BLaER1 treated with 17β-estradiol and CSF1 and Interleukin-3, amounts not matched to agents 10 nM and 100 nM (cell line): ENCODE data around the gene SCYGR3.
A peak's percentile ranks its signal among the peaks of the same experiment; 100 is the strongest.
"Not testable (repeated sequence)": the region's sequence is repeated elsewhere in the genome, so short reads cannot be mapped to it uniquely, and the experiment has no call there.

Experiments
- H3K27ac ChIP-seq, 11 experiments: shearing (Covaris generic); formaldehyde crosslinking; 2 replicates each; pipeline ENCODE4 v1.8.1; 2022
- H3K27me3 ChIP-seq, 11 experiments: shearing (Covaris generic); formaldehyde crosslinking; 2 replicates each; pipeline ENCODE4 v1.8.1; 2022
- H3K36me3 ChIP-seq, 11 experiments: shearing (Covaris generic); formaldehyde crosslinking; 2 replicates each; pipeline ENCODE4 v1.8.1; 2022
- H3K4me1 ChIP-seq, 10 experiments: shearing (Covaris generic); formaldehyde crosslinking; 2 replicates each; pipeline ENCODE4 v1.8.1; 2022
- H3K4me2 ChIP-seq, 11 experiments: shearing (Covaris generic); formaldehyde crosslinking; 2 replicates each; pipeline ENCODE4 v1.8.1; 2022
- H3K4me3 ChIP-seq, 10 experiments: shearing (Covaris generic); formaldehyde crosslinking; 2 replicates each; pipeline ENCODE4 v1.8.1; 2022
- H3K9ac ChIP-seq, 11 experiments: shearing (Covaris generic); formaldehyde crosslinking; 2 replicates each; pipeline ENCODE4 v1.8.1; 2022
- H3K9me3 ChIP-seq, 11 experiments: shearing (Covaris generic); formaldehyde crosslinking; replicated peaks in 1 of 11; 2 replicates each; pipeline ENCODE4 v1.8.1; 2022
- H4K20me1 ChIP-seq, 11 experiments: shearing (Covaris generic); formaldehyde crosslinking; 2 replicates each; pipeline ENCODE4 v1.8.1; 2022
- Cebpa-rat ChIP-seq, 11 experiments: shearing (Covaris generic); IDR thresholded peaks; 2 replicates each; pipeline ENCODE4 v1.8.1; 2022

SCYGR3 gene

DNA sequence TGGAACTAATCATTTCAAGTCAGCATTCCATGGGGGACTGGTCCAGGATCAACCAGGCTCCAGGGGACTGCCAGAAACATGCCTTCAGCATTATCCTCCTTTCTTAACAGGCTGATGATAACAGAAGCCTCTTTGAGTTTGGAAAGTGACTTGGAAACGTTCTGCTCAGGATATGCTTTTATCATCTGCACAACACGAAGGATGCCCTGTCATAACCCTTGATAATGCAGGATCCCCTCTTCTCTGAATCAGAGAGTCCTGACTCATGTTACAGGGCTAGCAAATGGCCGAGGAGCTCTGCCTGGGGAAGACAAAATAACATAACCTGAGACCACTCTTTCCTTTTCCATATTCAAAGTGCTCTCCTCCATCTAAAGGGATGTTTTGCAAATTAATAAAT lies 6.7 kb downstream of the SCYGR3 start:
- no peaks in the 10 kb centered on the region for H3K36me3 ChIP-seq
- no peaks in the 10 kb centered on the region for H3K9me3 ChIP-seq
- H3K4me2 ChIP-seq, result peak overlapping the region in 10 of 11 experiments; percentile 24 to 87 (median 42); a peak in 15 of 22 replicates
- no peak for TF ChIP-seq Cebpa-rat (IDR thresholded peaks at IDR 0.05)
- H3K4me1 ChIP-seq, result peaks cover 10 to 20% (median 15%) of the 10 kb centered on the region in 10 experiments; a peak in 17 of 20 replicates
- no peak overlapping the region for H3K9ac ChIP-seq
- peak overlapping the region in 1 of 11 experiments; percentile 22; a peak in 3 of 22 replicates for H3K27ac ChIP-seq
- H3K4me3 ChIP-seq, result no peak overlapping the region
- H4K20me1 ChIP-seq, result peaks cover 0 to 5% (median 0%) of the 10 kb centered on the region in 11 experiments; a peak in 1 of 22 replicates
- 0 out of 22 replicates have a peak, but pooled peaks cover 0 to 3% (median 0%) of the 10 kb centered on the region in 11 experiments for H3K27me3 ChIP-seq

DNA sequence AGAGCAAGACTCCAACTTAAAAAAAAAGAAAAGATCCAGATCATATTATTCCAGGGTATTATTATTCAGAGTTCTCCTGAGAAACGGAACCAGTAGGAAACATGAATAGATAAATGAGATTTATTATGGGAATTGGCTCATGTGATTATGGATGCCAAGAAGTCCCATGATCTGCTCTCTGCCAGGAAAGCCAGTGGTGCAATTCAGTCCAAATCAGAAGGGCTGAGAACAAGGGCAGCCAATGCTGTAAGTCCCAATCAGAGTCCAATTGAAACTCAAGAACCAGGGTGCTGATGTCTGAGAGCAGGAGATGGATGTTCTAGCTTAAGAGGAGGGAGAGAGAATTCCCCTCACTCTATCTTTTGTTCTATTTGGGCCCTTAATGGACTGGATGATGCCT lies 8.2 kb downstream of the SCYGR3 start:
- Histone ChIP-seq H3K4me2 (0 out of 22 replicates have a peak overlapping the region, but pooled peaks of 1 of the 11 experiments have one; percentile 13), H3K36me3 (no peaks in the 10 kb centered on the region), H4K20me1 (peaks cover 0 to 5% (median 0%) of the 10 kb centered on the region in 11 experiments; a peak in 1 of 22 replicates), H3K4me1 (peaks cover 10 to 20% (median 15%) of the 10 kb centered on the region in 10 experiments; a peak in 17 of 20 replicates), H3K27me3 (0 out of 22 replicates have a peak, but pooled peaks cover 0 to 3% (median 0%) of the 10 kb centered on the region in 11 experiments), H3K4me3 (no peak overlapping the region), H3K27ac (no peak overlapping the region), H3K9me3 (no peaks in the 10 kb centered on the region), H3K9ac (no peak overlapping the region)
- TF ChIP-seq Cebpa-rat (IDR thresholded peaks at IDR 0.05), result no peak

DNA sequence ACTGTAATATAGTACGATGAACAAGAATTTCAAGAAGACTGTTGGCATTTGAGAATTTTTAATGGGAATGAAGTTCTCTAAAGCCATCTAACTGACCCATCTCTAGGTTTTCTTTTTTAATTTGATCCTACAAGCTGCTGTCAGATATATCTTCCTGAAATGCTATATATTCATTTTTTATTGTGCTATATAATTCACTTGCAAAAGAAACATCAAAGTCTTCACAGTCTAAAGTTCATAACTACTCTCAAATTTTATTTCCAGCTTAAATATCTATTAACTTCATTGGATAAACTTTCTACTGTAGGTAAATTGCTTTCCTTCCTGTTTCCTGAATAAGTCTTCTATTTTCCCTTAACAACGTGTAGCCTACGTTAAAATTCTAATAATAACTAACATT lies 12.3 kb downstream of the SCYGR3 start:
- Histone ChIP-seq H3K9me3 (no peaks in the 10 kb centered on the region), H3K9ac (no peak overlapping the region), H3K27ac (no peak overlapping the region), H3K4me2 (no peak overlapping the region), H3K27me3 (no peaks in the 10 kb centered on the region), H3K4me3 (no peak overlapping the region), H3K36me3 (no peaks in the 10 kb centered on the region), H3K4me1 (peaks cover 0 to 4% (median 0%) of the 10 kb centered on the region in 10 experiments; a peak in 5 of 20 replicates), H4K20me1 (no peaks in the 10 kb centered on the region)
- TF ChIP-seq Cebpa-rat (IDR thresholded peaks at IDR 0.05), result no peak

DNA sequence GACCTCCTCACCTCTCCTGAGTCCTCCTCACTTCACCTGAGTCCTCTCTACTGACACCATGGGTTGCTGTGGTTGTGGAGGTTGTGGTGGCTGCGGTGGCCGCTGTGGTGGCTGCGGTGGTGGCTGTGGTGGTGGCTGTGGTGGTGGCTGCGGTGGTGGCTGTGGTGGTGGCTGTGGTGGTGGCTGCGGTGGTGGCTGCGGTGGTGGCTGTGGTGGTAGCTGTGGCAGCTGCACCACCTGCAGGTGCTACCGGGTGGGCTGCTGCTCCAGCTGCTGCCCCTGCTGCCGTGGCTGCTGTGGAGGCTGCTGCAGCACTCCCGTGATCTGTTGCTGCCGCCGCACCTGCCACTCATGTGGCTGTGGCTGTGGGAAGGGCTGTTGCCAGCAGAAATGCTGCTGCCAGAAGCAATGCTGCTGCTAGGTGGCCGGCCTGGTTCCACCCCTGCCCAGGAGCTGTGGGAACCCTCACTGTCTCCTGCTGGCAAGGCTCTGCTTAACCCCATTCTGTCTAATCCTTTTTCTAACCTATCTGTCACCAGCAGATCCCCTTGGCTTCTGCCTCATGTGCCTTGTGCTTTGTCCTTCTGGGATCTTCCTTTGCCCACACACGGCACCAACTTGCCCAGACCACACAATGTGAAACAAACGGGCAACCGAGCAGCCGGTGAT lies 15.7 kb downstream of the SCYGR3 start, which contains the start of gene SCYGR2:
SCYGR2 (plus strand) TSS at position 59 of the 669 bp plus-strand sequence; CDS start at position 59, 0 bp downstream.
- H3K4me1 ChIP-seq, H4K20me1 ChIP-seq, H3K4me3 ChIP-seq, H3K36me3 ChIP-seq, H3K27ac ChIP-seq, H3K9ac ChIP-seq, H3K27me3 ChIP-seq, H3K9me3 ChIP-seq: not testable (repeated sequence)
- H3K4me2 ChIP-seq, result 0 out of 22 replicates have a peak within 1 kb of the TSS, but pooled peaks of 1 of the 11 experiments have one; percentile 1

DNA sequence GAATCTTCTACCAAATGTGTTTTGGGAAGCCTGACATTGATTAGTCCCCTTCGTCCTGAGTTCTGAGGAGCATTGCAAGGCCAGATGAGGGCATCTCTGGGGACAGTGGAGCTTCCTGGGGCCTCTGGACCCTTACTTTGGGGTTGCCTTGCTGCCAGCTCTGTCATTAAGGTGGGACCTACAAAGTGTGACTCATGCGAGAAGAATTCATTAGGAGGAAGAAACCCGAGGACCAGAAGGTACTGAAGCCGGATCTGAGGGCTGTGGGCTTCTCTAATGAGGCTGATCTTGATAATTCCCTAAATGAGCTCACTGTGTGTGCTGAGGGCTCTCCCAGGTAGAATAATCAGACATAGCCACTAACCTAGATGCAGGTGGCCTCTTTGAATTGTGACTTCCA lies 16.6 kb downstream of the SCYGR3 start:
- H3K9ac ChIP-seq, result no peak overlapping the region
- no peak overlapping the region for H3K4me3 ChIP-seq
- H3K9me3 ChIP-seq, result no peaks in the 10 kb centered on the region
- TF ChIP-seq Cebpa-rat (IDR thresholded peaks at IDR 0.05), result no peak
- 0 out of 22 replicates have a peak overlapping the region, but pooled peaks of 1 of the 11 experiments have one; percentile 1 for H3K4me2 ChIP-seq
- no peak overlapping the region for H3K27ac ChIP-seq
- no peaks in the 10 kb centered on the region; a peak in 1 of 20 replicates for H3K4me1 ChIP-seq
- no peaks in the 10 kb centered on the region for H3K36me3 ChIP-seq
- no peaks in the 10 kb centered on the region for H3K27me3 ChIP-seq
- H4K20me1 ChIP-seq, result no peaks in the 10 kb centered on the region

DNA sequence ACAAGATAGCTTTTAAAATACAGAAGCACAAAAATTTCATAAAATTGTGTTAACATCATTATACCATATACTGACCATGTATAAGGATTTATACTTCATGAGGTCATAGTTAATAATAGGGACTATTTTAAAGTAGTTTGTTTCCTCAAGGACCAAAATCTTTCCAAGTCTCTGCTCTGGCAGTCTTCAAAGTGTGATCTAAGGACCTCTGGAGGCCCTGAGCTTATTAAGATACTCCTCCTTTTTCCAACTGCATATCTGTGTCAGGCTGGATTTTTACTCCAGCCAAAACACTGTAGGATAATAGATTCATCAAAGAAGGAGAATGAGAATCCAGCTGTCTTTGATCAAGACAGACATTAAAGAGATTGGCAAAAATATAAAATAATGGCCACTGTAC lies 17.6 kb downstream of the SCYGR3 start:
- Histone ChIP-seq H3K9me3 (no peaks in the 10 kb centered on the region), H3K9ac (no peak overlapping the region), H3K27ac (no peak overlapping the region), H3K4me2 (no peak overlapping the region), H3K4me1 (no peaks in the 10 kb centered on the region; a peak in 1 of 20 replicates), H4K20me1 (no peaks in the 10 kb centered on the region), H3K4me3 (no peak overlapping the region), H3K36me3 (no peaks in the 10 kb centered on the region), H3K27me3 (no peaks in the 10 kb centered on the region)
- no peak for TF ChIP-seq Cebpa-rat (IDR thresholded peaks at IDR 0.05)

DNA sequence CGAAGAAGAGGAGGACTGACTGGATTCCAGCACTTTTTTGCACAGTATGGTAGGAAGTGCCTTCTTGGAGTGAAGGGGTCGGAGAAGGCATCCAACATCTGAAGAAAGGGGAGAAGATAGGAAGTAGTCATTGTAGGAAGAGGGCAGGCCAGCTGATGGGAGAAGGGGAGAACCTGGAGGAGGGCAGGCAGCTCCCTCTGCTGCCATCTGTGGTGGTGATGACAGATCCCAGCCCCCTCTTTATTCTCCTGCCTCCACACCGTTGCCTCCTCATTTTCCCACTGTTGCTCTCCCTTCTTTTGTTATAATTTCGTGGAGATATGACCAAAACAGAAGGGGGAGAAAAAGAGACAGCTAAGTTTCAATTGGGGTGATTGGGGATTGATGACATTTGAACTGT lies 18.8 kb downstream of the SCYGR3 start:
- no peak overlapping the region for H3K9ac ChIP-seq
- no peak for TF ChIP-seq Cebpa-rat (IDR thresholded peaks at IDR 0.05)
- H3K4me3 ChIP-seq, result no peak overlapping the region
- no peak overlapping the region for H3K4me2 ChIP-seq
- no peaks in the 10 kb centered on the region for H4K20me1 ChIP-seq
- H3K27ac ChIP-seq, result no peak overlapping the region
- no peaks in the 10 kb centered on the region for H3K36me3 ChIP-seq
- H3K27me3 ChIP-seq, result no peaks in the 10 kb centered on the region
- no peaks in the 10 kb centered on the region; a peak in 1 of 20 replicates for H3K4me1 ChIP-seq
- no peaks in the 10 kb centered on the region for H3K9me3 ChIP-seq

DNA sequence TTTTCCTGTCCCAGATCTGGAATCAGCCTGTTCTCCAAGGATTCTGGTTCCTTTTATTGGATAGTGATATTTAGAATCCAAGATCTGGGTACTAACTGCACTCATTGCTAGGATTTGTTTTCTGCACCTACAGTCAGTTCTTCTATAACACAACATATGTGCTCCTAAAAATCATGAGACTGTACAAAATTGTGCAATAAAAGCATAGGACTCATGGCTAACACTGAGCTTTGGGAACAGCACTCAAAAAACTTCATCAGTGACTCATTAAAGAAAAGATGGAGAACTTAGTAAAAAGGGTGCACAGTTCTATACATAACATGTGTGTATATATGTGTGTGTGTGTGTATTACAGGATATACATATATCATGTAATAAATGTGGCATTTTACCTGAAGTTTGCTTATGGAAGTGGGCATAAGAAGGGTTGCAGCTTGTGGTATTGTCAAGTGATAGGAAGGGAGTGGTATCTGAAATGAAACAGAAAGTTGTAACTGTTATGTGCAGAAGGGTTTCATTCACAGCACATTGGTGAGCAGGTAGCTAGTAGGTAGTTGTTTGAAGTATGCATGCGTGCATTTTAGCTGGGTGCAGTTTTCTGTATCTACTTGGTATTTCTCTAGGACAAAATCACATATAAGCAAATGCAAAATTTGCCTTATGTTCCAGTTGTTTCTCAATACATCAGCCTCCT lies 21.8 kb downstream of the SCYGR3 start:
- H3K9me3 ChIP-seq, result peaks cover 0 to 15% (median 8%) of the 10 kb centered on the region in 11 experiments; a peak in 8 of 22 replicates
- TF ChIP-seq Cebpa-rat (IDR thresholded peaks at IDR 0.05), result no peak
- H3K9ac ChIP-seq, result no peak overlapping the region
- H3K36me3 ChIP-seq, result peaks cover 0 to 20% (median 0%) of the 10 kb centered on the region in 11 experiments; a peak in 3 of 22 replicates
- no peak overlapping the region for H3K27ac ChIP-seq
- no peaks in the 10 kb centered on the region for H3K4me1 ChIP-seq
- no peaks in the 10 kb centered on the region for H4K20me1 ChIP-seq
- no peaks in the 10 kb centered on the region for H3K27me3 ChIP-seq
- no peak overlapping the region for H3K4me2 ChIP-seq
- H3K4me3 ChIP-seq, result no peak overlapping the region

DNA sequence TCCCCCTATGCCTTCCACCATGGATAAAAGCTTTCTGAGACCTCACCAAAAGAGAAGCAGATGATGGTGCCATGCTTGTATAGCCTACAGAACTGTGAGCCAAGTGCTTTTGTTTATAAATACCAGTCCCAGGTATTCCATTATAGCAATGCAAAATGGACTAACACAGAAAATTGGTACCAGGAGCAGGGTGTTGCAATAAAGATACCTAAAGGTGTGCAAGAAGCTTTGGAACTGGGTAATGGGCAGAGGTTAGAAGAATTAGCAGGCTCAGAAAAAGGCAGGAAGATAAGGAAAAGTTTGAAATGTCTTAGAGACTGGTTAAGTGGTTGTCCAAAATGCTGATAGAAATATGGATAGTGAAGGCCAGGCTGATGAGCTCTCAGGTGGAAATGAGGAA lies 32.3 kb downstream of the SCYGR3 start:
- H3K9me3 ChIP-seq, result peaks cover 16 to 25% (median 22%) of the 10 kb centered on the region in 11 experiments

More for the DNA sequence above, 32.3 kb downstream of the SCYGR3 start:
- Histone ChIP-seq H3K4me1 (no peaks in the 10 kb centered on the region; a peak in 1 of 20 replicates), H3K9ac (no peak overlapping the region), H3K4me3 (no peak overlapping the region), H3K4me2 (no peak overlapping the region), H3K36me3 (peaks cover 0 to 41% (median 0%) of the 10 kb centered on the region in 11 experiments; a peak in 5 of 22 replicates), H4K20me1 (no peaks in the 10 kb centered on the region), H3K27ac (no peak overlapping the region), H3K27me3 (no peaks in the 10 kb centered on the region)
- no peak for TF ChIP-seq Cebpa-rat (IDR thresholded peaks at IDR 0.05)
